GM23338 (cell line): ENCODE measurements around the gene ZBTB3. TPM values are rescaled to one million over a fixed set of nuclear protein-coding genes. Genes with fewer than 3 reads are reported as not detected.

Source experiments
- ATAC-seq: fragments of 200-7000 bp; cut with Tn5 transposase; 3 replicates; pipeline ENCODE4 v1.9.1; 2020
- DNase-seq: peaks from one replicate; pipeline ENCODE4 v3.0.0-alpha.2; 2015; ENCODE audit warnings: low spot score
- H2AFZ ChIP-seq: fragments of 200-600 bp; sonication (generic); 2 replicates; pipeline ENCODE4 v1.8.0; 2016; ENCODE audit warnings: antibody characterized with exemption, mild to moderate bottlenecking, moderate library complexity
- H3F3A ChIP-seq: fragments of 200-600 bp; sonication (generic); replicated peaks from 2 replicates; pipeline ENCODE4 v1.8.0; 2017; ENCODE audit warnings: antibody characterized with exemption, mixed run types, low read depth
- H3K27ac ChIP-seq: fragments of 200-600 bp; sonication (generic); 2 replicates; pipeline ENCODE4 v1.6.1; 2016; ENCODE audit warnings: low read depth
- H3K27me3 ChIP-seq: fragments of 200-600 bp; sonication (generic); 2 replicates; pipeline ENCODE4 v1.8.0; 2016; ENCODE audit warnings: mild to moderate bottlenecking, mixed run types, moderate library complexity; ENCODE audit not compliant: insufficient read depth
- H3K36me3 ChIP-seq: fragments of 200-600 bp; sonication (generic); 2 replicates; pipeline ENCODE4 v1.8.0; 2016; ENCODE audit warnings: mild to moderate bottlenecking; ENCODE audit not compliant: insufficient read depth
- H3K4me1 ChIP-seq: fragments of 200-600 bp; sonication (generic); 2 replicates; pipeline ENCODE4 v1.8.0; 2016; ENCODE audit warnings: mild to moderate bottlenecking, moderate library complexity; ENCODE audit not compliant: insufficient read depth
- H3K4me2 ChIP-seq: fragments of 200-600 bp; sonication (generic); 2 replicates; pipeline ENCODE4 v1.7.1; 2017; ENCODE audit warnings: mixed run types
- H3K4me3 ChIP-seq: fragments of 200-600 bp; sonication (generic); 2 replicates; pipeline ENCODE4 v1.6.1; 2016; ENCODE audit warnings: mixed run types
- H3K79me2 ChIP-seq: fragments of 200-600 bp; sonication (generic); replicated peaks from 2 replicates; pipeline ENCODE4 v1.8.0; 2017; ENCODE audit warnings: mild to moderate bottlenecking; ENCODE audit not compliant: insufficient read depth
- H3K9me2 ChIP-seq: fragments of 200-600 bp; sonication (generic); 2 replicates; pipeline ENCODE4 v1.8.0; 2017; ENCODE audit not compliant: insufficient read depth
- H4K20me1 ChIP-seq: fragments of 200-600 bp; sonication (generic); replicated peaks from 2 replicates; pipeline ENCODE4 v1.8.0; 2017; ENCODE audit warnings: mild to moderate bottlenecking; ENCODE audit not compliant: insufficient read depth
- H3K27ac Mint-ChIP-seq: 2 replicates; pipeline ENCODE4 v1.8.0; 2020; ENCODE audit warnings: inconsistent platforms, mild to moderate bottlenecking, moderate library complexity, mixed read lengths
- H3K27me3 Mint-ChIP-seq: 3 replicates; pipeline ENCODE4 v1.8.0; 2022; ENCODE audit warnings: low read depth, mild to moderate bottlenecking, moderate library complexity, mixed read lengths, inconsistent platforms; ENCODE audit not compliant: insufficient read depth, poor library complexity
- H3K36me3 Mint-ChIP-seq: 3 replicates; pipeline ENCODE4 v1.8.0; 2021; ENCODE audit warnings: low read depth, mild to moderate bottlenecking, inconsistent platforms, moderate library complexity, mixed read lengths
- H3K4me1 Mint-ChIP-seq: 3 replicates; pipeline ENCODE4 v1.8.0; 2020; ENCODE audit warnings: mild to moderate bottlenecking, inconsistent platforms, mixed read lengths
- H3K4me3 Mint-ChIP-seq: 3 replicates; pipeline ENCODE4 v1.8.0; 2021; ENCODE audit warnings: moderate library complexity, mild to moderate bottlenecking, inconsistent platforms, mixed read lengths
- H3K9me3 Mint-ChIP-seq: 3 replicates; pipeline ENCODE4 v1.8.0; 2020; ENCODE audit warnings: moderate library complexity, mild to moderate bottlenecking, inconsistent platforms, mixed read lengths
- JUNB ChIP-seq: IDR thresholded peaks from one replicate; pipeline ENCODE4 v1.6.1; 2016; ENCODE audit warnings: antibody characterized with exemption; ENCODE audit not compliant: unreplicated experiment
- NANOG ChIP-seq: IDR thresholded peaks from 2 replicates; pipeline ENCODE4 v1.6.1; 2016; ENCODE audit warnings: antibody characterized with exemption, borderline replicate concordance
- POLR2AphosphoS5 ChIP-seq: IDR thresholded peaks from 2 replicates; pipeline ENCODE4 v1.6.1; 2016; ENCODE audit warnings: antibody characterized with exemption, low read depth
- STAT1 ChIP-seq: IDR thresholded peaks from one replicate; pipeline ENCODE4 v1.6.1; 2016; ENCODE audit warnings: antibody characterized with exemption; ENCODE audit not compliant: unreplicated experiment
- ZNF462 ChIP-seq: fragments of 250-450 bp; sonication (Bioruptor Pico); IDR thresholded peaks from 2 replicates; pipeline ENCODE4 v1.5.0; 2020; ENCODE audit warnings: mild to moderate bottlenecking, moderate library complexity
- polyA plus RNA-seq: library from polyadenylated mRNA; unstranded; fragments of >200 nt; fragmentation: Nextera tagmentation; extraction: Ambion mirVana; gene quantifications from 2 replicates; pipeline ENCODE4 v1.2.1, GENCODE V29; 2016
- total RNA-seq: library from RNA; depleted of rRNA; stranded (reverse); fragments of >200 nt; shearing (Covaris generic); gene quantifications from 2 replicates; pipeline ENCODE4 v1.2.3, GENCODE V29; 2014
- TF ChIP-seq, protein P1 (sequence below), 2 experiments: fragments of 200-600 bp in 1 of 2; sonication (generic) in 1 of 2; conservative IDR thresholded peaks; 2 replicates each; pipeline versions ENCODE4 v1.5.1 to v1.6.1; 2016 to 2017; ENCODE audit warnings: antibody characterized with exemption in 2 of 2, low read depth in 2 of 2, mild to moderate bottlenecking in 2 of 2, moderate library complexity in 1 of 2

Gene ZBTB3
- total and polyA plus RNA-seq, 2 experiments from 2014 or later: 47.8 to 82.6 TPM

GRCh38 chr11:62801071-62801470, 47.1 kb upstream of the ZBTB3 start (continued):
- TF ChIP-seq ZNF462 (CRISPR knock-in tag) (no peak), POLR2AphosphoS5 (no peak), STAT1 (no peak), NANOG (no peak)
- TF ChIP-seq, protein P1, sequence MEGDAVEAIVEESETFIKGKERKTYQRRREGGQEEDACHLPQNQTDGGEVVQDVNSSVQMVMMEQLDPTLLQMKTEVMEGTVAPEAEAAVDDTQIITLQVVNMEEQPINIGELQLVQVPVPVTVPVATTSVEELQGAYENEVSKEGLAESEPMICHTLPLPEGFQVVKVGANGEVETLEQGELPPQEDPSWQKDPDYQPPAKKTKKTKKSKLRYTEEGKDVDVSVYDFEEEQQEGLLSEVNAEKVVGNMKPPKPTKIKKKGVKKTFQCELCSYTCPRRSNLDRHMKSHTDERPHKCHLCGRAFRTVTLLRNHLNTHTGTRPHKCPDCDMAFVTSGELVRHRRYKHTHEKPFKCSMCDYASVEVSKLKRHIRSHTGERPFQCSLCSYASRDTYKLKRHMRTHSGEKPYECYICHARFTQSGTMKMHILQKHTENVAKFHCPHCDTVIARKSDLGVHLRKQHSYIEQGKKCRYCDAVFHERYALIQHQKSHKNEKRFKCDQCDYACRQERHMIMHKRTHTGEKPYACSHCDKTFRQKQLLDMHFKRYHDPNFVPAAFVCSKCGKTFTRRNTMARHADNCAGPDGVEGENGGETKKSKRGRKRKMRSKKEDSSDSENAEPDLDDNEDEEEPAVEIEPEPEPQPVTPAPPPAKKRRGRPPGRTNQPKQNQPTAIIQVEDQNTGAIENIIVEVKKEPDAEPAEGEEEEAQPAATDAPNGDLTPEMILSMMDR (conservative IDR thresholded peaks at IDR 0.05; ENCODE audit: low read depth in 2 of 2): no peak

- H3K4me3 Mint-ChIP-seq: no peak overlapping the region
- TF ChIP-seq ZNF462 (CRISPR knock-in tag) (no peak), JUNB (no peak)
Measured at GRCh38 chr11:62799486-62799885, 45.5 kb upstream of the ZBTB3 start.

More at GRCh38 chr11:62799486-62799885, 45.5 kb upstream of the ZBTB3 start:
- H3K27ac ChIP-seq: no peak overlapping the region
- Mint-ChIP-seq H3K9me3 (no peaks in the 10 kb centered on the region), H3K4me1 (peaks cover 8% of the 10 kb centered on the region), H3K27me3 (peaks cover 8% of the 10 kb centered on the region), H3K27ac (no peak overlapping the region), H3K36me3 (peaks cover 88% of the 10 kb centered on the region)
- H3K4me2 ChIP-seq: no peak overlapping the region
- H3K4me3 ChIP-seq: no peak overlapping the region
- no peak for ATAC-seq
- H3K4me1 ChIP-seq: 0 out of 2 replicates have a peak, but pooled peaks cover 5% of the 10 kb centered on the region
- no peaks in the 10 kb centered on the region for H3K27me3 ChIP-seq
- peaks cover 10% of the 10 kb centered on the region for H4K20me1 ChIP-seq
- DNase-seq: no peak
- no peak overlapping the region for H2AFZ ChIP-seq
- no peaks in the 10 kb centered on the region for H3K9me2 ChIP-seq
- peaks cover 68% of the 10 kb centered on the region for H3K36me3 ChIP-seq
- H3F3A ChIP-seq: peaks cover 12% of the 10 kb centered on the region
- H3K79me2 ChIP-seq: peaks cover 21% of the 10 kb centered on the region
